ENCODE results near the gene MEGF8.

DNA sequence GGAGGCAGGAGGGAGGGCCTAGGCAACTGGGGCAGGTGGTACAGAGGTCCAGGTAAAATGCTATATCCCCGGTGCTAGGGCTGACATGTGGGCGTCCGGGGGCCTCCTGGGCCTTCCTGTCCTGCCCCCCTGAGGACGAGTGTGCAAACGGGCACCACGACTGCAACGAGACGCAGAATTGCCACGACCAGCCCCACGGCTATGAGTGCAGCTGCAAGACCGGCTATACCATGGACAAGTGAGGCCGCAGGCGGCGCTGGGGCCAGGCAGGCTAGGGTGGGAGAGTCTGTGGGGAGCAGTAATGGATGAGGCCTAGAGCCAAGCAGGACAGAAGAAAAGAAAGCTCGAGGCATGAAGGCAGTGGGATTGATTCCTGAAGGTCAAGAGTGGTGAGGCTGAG is 43.3 kb downstream of the MEGF8 start:
- TF ChIP-seq, protein P1, sequence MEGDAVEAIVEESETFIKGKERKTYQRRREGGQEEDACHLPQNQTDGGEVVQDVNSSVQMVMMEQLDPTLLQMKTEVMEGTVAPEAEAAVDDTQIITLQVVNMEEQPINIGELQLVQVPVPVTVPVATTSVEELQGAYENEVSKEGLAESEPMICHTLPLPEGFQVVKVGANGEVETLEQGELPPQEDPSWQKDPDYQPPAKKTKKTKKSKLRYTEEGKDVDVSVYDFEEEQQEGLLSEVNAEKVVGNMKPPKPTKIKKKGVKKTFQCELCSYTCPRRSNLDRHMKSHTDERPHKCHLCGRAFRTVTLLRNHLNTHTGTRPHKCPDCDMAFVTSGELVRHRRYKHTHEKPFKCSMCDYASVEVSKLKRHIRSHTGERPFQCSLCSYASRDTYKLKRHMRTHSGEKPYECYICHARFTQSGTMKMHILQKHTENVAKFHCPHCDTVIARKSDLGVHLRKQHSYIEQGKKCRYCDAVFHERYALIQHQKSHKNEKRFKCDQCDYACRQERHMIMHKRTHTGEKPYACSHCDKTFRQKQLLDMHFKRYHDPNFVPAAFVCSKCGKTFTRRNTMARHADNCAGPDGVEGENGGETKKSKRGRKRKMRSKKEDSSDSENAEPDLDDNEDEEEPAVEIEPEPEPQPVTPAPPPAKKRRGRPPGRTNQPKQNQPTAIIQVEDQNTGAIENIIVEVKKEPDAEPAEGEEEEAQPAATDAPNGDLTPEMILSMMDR (IDR thresholded peaks at IDR 0.05; ENCODE audit: low read depth, low read length, missing input control): no peak
- TF ChIP-seq, protein P2, sequence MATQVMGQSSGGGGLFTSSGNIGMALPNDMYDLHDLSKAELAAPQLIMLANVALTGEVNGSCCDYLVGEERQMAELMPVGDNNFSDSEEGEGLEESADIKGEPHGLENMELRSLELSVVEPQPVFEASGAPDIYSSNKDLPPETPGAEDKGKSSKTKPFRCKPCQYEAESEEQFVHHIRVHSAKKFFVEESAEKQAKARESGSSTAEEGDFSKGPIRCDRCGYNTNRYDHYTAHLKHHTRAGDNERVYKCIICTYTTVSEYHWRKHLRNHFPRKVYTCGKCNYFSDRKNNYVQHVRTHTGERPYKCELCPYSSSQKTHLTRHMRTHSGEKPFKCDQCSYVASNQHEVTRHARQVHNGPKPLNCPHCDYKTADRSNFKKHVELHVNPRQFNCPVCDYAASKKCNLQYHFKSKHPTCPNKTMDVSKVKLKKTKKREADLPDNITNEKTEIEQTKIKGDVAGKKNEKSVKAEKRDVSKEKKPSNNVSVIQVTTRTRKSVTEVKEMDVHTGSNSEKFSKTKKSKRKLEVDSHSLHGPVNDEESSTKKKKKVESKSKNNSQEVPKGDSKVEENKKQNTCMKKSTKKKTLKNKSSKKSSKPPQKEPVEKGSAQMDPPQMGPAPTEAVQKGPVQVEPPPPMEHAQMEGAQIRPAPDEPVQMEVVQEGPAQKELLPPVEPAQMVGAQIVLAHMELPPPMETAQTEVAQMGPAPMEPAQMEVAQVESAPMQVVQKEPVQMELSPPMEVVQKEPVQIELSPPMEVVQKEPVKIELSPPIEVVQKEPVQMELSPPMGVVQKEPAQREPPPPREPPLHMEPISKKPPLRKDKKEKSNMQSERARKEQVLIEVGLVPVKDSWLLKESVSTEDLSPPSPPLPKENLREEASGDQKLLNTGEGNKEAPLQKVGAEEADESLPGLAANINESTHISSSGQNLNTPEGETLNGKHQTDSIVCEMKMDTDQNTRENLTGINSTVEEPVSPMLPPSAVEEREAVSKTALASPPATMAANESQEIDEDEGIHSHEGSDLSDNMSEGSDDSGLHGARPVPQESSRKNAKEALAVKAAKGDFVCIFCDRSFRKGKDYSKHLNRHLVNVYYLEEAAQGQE (IDR thresholded peaks at IDR 0.05): no peak
- TF ChIP-seq GABPA (IDR thresholded peaks at IDR 0.05 in 1 of 2, conservative IDR thresholded peaks at IDR 0.05 in 1 of 2) (no peak), RAD21 (IDR thresholded peaks at IDR 0.05) (no peak), EGR1 (IDR thresholded peaks at IDR 0.05; ENCODE audit: low read depth in 2 of 2) (no peak)

Data from liver (tissue), 3 donors.